Hepatocyte (in vitro differentiated cells): ENCODE results near the gene FUOM.

Experiments used
- EZH2phosphoT487 ChIP-seq: fragments of 200-600 bp; sonication (generic); IDR thresholded peaks from one replicate; pipeline ENCODE4 v1.6.1; 2018; ENCODE audit warnings: antibody characterized with exemption, mild to moderate bottlenecking, low read depth, moderate library complexity; ENCODE audit not compliant: unreplicated experiment, severe bottlenecking
- TF ChIP-seq, protein P1 (sequence below): fragments of 200-600 bp; sonication (generic); IDR thresholded peaks from 2 replicates; pipeline ENCODE4 v1.5.1; 2016; ENCODE audit warnings: antibody characterized with exemption, mild to moderate bottlenecking; ENCODE audit not compliant: poor library complexity

DNA sequence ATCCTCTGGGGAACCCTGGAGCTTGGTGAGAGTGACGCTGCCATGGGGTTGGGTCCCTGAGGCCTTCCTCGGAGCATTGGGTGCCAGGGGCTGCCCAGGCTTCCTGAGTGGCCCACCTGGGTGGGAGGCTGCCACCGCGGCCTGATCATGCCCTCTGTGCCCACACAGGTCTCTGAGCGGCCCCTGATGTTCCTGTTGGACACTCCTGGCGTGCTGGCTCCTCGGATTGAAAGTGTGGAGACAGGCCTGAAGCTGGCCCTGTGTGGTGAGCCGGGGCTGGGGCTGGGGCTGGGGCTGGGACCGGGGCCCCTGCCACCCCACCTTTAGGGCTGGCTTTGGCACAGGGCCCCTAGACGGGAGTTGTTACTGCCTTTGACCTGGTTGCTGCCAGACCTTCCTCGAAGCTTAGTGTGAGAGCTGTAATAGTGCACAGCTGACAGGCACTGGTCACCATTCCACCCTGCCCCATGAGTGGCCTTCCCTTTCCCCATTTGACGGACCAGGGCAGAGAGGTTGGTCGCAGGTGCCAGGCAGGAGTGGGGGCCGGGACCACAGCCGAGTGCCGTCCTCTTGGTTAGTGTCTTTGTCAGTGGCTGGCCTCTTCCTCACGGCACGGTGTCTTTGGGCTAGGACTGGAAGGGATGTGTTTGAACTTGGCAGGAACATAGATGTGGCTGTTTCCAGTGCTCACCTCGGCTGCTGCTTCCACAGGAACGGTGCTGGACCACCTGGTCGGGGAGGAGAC is 44.3 kb upstream of the FUOM start:
- TF ChIP-seq, protein P1, sequence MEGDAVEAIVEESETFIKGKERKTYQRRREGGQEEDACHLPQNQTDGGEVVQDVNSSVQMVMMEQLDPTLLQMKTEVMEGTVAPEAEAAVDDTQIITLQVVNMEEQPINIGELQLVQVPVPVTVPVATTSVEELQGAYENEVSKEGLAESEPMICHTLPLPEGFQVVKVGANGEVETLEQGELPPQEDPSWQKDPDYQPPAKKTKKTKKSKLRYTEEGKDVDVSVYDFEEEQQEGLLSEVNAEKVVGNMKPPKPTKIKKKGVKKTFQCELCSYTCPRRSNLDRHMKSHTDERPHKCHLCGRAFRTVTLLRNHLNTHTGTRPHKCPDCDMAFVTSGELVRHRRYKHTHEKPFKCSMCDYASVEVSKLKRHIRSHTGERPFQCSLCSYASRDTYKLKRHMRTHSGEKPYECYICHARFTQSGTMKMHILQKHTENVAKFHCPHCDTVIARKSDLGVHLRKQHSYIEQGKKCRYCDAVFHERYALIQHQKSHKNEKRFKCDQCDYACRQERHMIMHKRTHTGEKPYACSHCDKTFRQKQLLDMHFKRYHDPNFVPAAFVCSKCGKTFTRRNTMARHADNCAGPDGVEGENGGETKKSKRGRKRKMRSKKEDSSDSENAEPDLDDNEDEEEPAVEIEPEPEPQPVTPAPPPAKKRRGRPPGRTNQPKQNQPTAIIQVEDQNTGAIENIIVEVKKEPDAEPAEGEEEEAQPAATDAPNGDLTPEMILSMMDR, result no peak
- TF ChIP-seq EZH2phosphoT487, result no peak
